ENCODE data around the gene OGN. TPM values are rescaled to one million over a fixed set of nuclear protein-coding genes. Genes with fewer than 3 reads are reported as not detected.

The OGN gene
- total RNA-seq, 4 donors from 2014 or later = 12.9 to 101 (median 30.2) TPM

- no peak overlapping the region for H3K27ac ChIP-seq
- H3K27me3 ChIP-seq = no peaks in the 10 kb centered on the region
- 85 to 96% methylated on average over 4 to 6 of the region's 6 CpGs for WGBS, 2 donors (ENCODE audit: low coverage in 1 of 2)
- H3K36me3 ChIP-seq = peaks cover 0 to 4% of the 10 kb centered on the region in 2 donors
- no peak for ATAC-seq
- peaks cover 0 to 23% (median 0%) of the 10 kb centered on the region in 3 donors for H3K9me3 ChIP-seq
- H3K4me3 ChIP-seq = no peak overlapping the region
- peaks cover 6 to 20% (median 12%) of the 10 kb centered on the region in 3 donors for H3K4me1 ChIP-seq
- no peak for TF ChIP-seq CTCF (IDR thresholded peaks at IDR 0.05)
- TF ChIP-seq POLR2A (IDR thresholded peaks at IDR 0.05) = no peak
- TF ChIP-seq EP300 (IDR thresholded peaks at IDR 0.05) = no peak
- no peak for TF ChIP-seq POLR2AphosphoS5 (IDR thresholded peaks at IDR 0.05)
These were observed 51.3 kb downstream of the OGN start for GRCh38 chr9:92353051-92353450.

- H3K9me3 ChIP-seq = peaks cover 0 to 7% (median 0%) of the 10 kb centered on the region in 3 donors
- H3K36me3 ChIP-seq = no peaks in the 10 kb centered on the region
- peak overlapping the region; percentile 59 to 81 (median 77) for H3K27ac ChIP-seq
- H3K4me3 ChIP-seq = no peak overlapping the region
- no peaks in the 10 kb centered on the region for H3K27me3 ChIP-seq
- peaks cover 6 to 20% (median 12%) of the 10 kb centered on the region in 3 donors for H3K4me1 ChIP-seq
- no peak for TF ChIP-seq CTCF (IDR thresholded peaks at IDR 0.05)
- TF ChIP-seq POLR2A (IDR thresholded peaks at IDR 0.05) = no peak
- TF ChIP-seq EP300 (IDR thresholded peaks at IDR 0.05) = no peak
- TF ChIP-seq POLR2AphosphoS5 (IDR thresholded peaks at IDR 0.05) = no peak
- no peak for ATAC-seq
These were observed 53.6 kb downstream of the OGN start for GRCh38 chr9:92350740-92351133.

- H3K27ac ChIP-seq = peak overlapping the region; percentile 59 to 81 (median 77)
- H3K27me3 ChIP-seq = no peaks in the 10 kb centered on the region
- H3K4me3 ChIP-seq = no peak overlapping the region
- TF ChIP-seq CTCF (IDR thresholded peaks at IDR 0.05) (no peak), EP300 (IDR thresholded peaks at IDR 0.05) (no peak), POLR2AphosphoS5 (IDR thresholded peaks at IDR 0.05) (peak; percentile 62), POLR2A (IDR thresholded peaks at IDR 0.05) (no peak)
- ATAC-seq = peak; percentile 57
- WGBS, 2 donors (ENCODE audit: low coverage in 1 of 2) = 11 to 17% methylated on average over 7 of the region's 7 CpGs
- no peaks in the 10 kb centered on the region for H3K36me3 ChIP-seq
- H3K9me3 ChIP-seq = peaks cover 0 to 7% (median 0%) of the 10 kb centered on the region in 3 donors
- H3K4me1 ChIP-seq = peaks cover 6 to 20% (median 12%) of the 10 kb centered on the region in 3 donors
These were observed 54.3 kb downstream of the OGN start for GRCh38 chr9:92349771-92350739.

GRCh38 chr9:92345582-92345981 lies 58.8 kb downstream of the OGN start:
- TF ChIP-seq POLR2A (IDR thresholded peaks at IDR 0.05) (no peak), POLR2AphosphoS5 (IDR thresholded peaks at IDR 0.05) (no peak), EP300 (IDR thresholded peaks at IDR 0.05) (no peak), CTCF (IDR thresholded peaks at IDR 0.05) (no peak)
- Histone ChIP-seq H3K9me3 (no peaks in the 10 kb centered on the region), H3K27ac (no peak overlapping the region), H3K36me3 (peaks cover 0 to 5% of the 10 kb centered on the region in 2 donors), H3K4me1 (peaks cover 6 to 35% (median 8%) of the 10 kb centered on the region in 3 donors), H3K27me3 (no peaks in the 10 kb centered on the region), H3K4me3 (no peak overlapping the region)
- no peak for ATAC-seq
